22Rv1 (cell line): ENCODE measurements around the gene BCO2.

ENCODE experiments used
- CTCF ChIP-seq: fragments of 450-650 bp; IDR thresholded peaks from 2 replicates; pipeline ENCODE4 v1.5.1; 2017; ENCODE audit warnings: mild to moderate bottlenecking
- ZFX ChIP-seq: fragments of 450-650 bp; IDR thresholded peaks from 2 replicates; pipeline ENCODE4 v1.6.1; 2017; ENCODE audit warnings: antibody characterized with exemption, borderline replicate concordance

- no peak for TF ChIP-seq CTCF
- TF ChIP-seq ZFX: no peak
Measured at GRCh38 chr11:112186304-112186703, 11.0 kb downstream of the BCO2 start.
